ENCODE results near the gene RPP30. TPM values are rescaled to one million over a fixed set of nuclear protein-coding genes. Genes with fewer than 3 reads are reported as not detected.

RPP30 gene
- total and polyA plus RNA-seq, 2 experiments from 2014 or later, result 23.6 to 48.4 TPM

DNA sequence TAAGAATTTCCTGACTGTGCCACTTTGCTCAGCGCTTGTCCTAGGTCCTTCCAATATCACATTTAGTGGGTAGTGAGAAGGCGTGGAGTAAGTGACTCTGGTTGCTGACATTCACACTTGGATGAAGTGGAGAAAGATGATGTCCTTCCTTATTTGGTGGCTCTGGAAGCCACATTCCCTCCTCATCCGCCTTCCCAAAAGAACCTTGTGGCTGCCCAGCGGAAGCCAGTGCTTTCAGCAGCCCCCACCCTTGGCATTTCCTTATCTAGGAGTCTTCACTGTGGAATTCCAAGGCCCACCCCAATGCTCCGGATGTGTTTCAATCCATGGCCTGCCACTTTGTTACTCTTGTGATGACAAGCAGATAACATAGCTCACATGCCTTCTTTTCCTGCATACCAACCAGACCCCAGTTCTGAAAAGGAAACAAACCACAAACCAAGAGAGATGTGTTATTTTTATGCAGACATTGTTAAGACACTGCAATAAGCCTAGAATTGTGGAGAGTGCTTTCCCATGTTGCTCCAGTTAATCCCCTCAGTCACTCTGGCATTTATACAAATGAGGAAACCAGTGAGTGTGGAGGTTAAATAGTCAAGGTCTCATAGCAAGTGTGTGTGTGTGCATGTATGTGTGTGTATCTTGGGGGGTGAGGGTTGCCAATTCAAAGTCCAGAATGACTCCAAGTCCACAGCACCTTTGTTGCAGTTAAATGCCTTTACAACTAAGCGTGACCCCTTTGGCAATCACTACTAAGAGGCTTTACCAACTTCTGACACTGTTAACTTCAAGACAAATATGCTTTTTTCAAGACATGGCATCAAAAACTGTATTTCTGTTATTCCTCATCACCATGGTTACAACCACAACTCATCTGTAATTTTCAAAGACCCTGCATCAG lies 59.4 kb downstream of the RPP30 start:
- H3K9me3 ChIP-seq (ENCODE audit: low read depth), result no peaks in the 10 kb centered on the region
- H3K27me3 ChIP-seq, result peaks cover 3% of the 10 kb centered on the region
- H3K4me1 ChIP-seq (ENCODE audit: low read depth), result peaks cover 35% of the 10 kb centered on the region
- no peak for TF ChIP-seq CTCF (IDR thresholded peaks at IDR 0.05; ENCODE audit: low read depth, low read length)
- H3K27ac ChIP-seq, result peak overlapping the region; percentile 99
- DNase-seq (ENCODE audit: low read depth in 1 of 2, low spot score in 1 of 2), result peak; percentile 97
- H3K4me3 ChIP-seq, result no peak overlapping the region
- H3K36me3 ChIP-seq, result no peaks in the 10 kb centered on the region

- Histone ChIP-seq H3K27me3 (no peaks in the 10 kb centered on the region), H3K27ac (peak overlapping the region; percentile 96), H3K9me3 (ENCODE audit: low read depth) (no peaks in the 10 kb centered on the region), H3K36me3 (no peaks in the 10 kb centered on the region), H3K4me1 (ENCODE audit: low read depth) (peaks cover 27% of the 10 kb centered on the region), H3K4me3 (no peak overlapping the region)
- no peak for TF ChIP-seq CTCF (IDR thresholded peaks at IDR 0.05; ENCODE audit: low read depth, low read length)
- peak in 1 of 2 donors; percentile 92 for DNase-seq (ENCODE audit: low read depth in 1 of 2, low spot score in 1 of 2)
Measured at GRCh38 chr10:90935581-90936275, 64.0 kb downstream of the RPP30 start.

- TF ChIP-seq CTCF (IDR thresholded peaks at IDR 0.05; ENCODE audit: low read depth, low read length), result no peak
- Histone ChIP-seq H3K27me3 (no peaks in the 10 kb centered on the region), H3K4me1 (ENCODE audit: low read depth) (peaks cover 26% of the 10 kb centered on the region), H3K36me3 (no peaks in the 10 kb centered on the region), H3K27ac (peak overlapping the region; percentile 96), H3K9me3 (ENCODE audit: low read depth) (no peaks in the 10 kb centered on the region), H3K4me3 (no peak overlapping the region)
- DNase-seq (ENCODE audit: low read depth in 1 of 2, low spot score in 1 of 2), result no peak
Measured at GRCh38 chr10:90936276-90936659, 64.5 kb downstream of the RPP30 start.

DNA sequence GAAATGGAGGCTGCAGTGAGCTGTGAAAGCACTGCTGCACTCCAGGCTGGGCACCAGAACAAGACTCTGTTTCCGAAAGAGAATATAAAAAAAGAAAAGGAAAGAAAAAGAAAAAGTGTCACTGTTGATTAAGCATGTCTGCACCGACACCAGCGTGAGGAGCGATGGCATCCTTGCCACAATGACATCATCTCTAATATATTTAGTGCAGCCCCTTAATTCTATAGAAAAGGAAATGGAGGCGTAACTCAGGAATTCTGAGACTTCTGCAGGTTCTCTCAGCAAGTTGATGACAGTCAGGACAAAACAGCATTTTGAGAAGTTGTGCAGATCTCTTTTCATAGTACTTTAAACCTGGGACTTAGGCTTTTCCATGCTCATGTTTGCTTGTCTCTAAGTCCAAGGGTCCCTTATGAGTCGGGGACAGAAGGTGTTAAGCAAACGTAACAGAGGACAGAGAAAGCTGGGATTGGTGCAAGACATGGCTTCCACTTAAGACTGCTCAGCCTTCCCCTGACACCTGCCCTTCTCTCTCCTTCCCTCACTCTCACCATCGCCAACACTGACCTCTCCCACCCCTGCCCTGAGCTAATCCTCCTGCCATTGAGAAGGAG lies 66.0 kb downstream of the RPP30 start:
- no peak overlapping the region for H3K4me3 ChIP-seq
- H3K9me3 ChIP-seq (ENCODE audit: low read depth), result no peaks in the 10 kb centered on the region
- peaks cover 19% of the 10 kb centered on the region for H3K4me1 ChIP-seq (ENCODE audit: low read depth)
- DNase-seq (ENCODE audit: low read depth in 1 of 2, low spot score in 1 of 2), result no peak
- H3K27ac ChIP-seq, result peak overlapping the region; percentile 15
- H3K27me3 ChIP-seq, result no peaks in the 10 kb centered on the region
- no peak for TF ChIP-seq CTCF (IDR thresholded peaks at IDR 0.05; ENCODE audit: low read depth, low read length)
- no peaks in the 10 kb centered on the region for H3K36me3 ChIP-seq

- H3K9me3 ChIP-seq (ENCODE audit: low read depth), result no peaks in the 10 kb centered on the region
- TF ChIP-seq CTCF (IDR thresholded peaks at IDR 0.05; ENCODE audit: low read depth, low read length), result no peak
- H3K27me3 ChIP-seq, result no peaks in the 10 kb centered on the region
- H3K27ac ChIP-seq, result no peak overlapping the region
- no peak overlapping the region for H3K4me3 ChIP-seq
- H3K4me1 ChIP-seq (ENCODE audit: low read depth), result peaks cover 19% of the 10 kb centered on the region
- H3K36me3 ChIP-seq, result no peaks in the 10 kb centered on the region
- no peak for DNase-seq (ENCODE audit: low read depth in 1 of 2, low spot score in 1 of 2)
Measured at GRCh38 chr10:90939116-90939515, 67.3 kb downstream of the RPP30 start.

All from cardiac muscle cell (in vitro differentiated cells and primary cell).